Liver (tissue), 9 donors: ENCODE results near the gene URAD. TPM values are rescaled to one million over a fixed set of nuclear protein-coding genes. Genes with fewer than 3 reads are reported as not detected.

Experiments used
- DNase-seq: peaks from one replicate; pipeline ENCODE4 v3.0.0-alpha.2; 2017; ENCODE audit warnings: low spot score
- H3K27ac ChIP-seq, 2 donors: one replicate each; pipeline ENCODE4 v1.7.0; 2013; ENCODE audit warnings: inconsistent platforms in 2 of 2, low read length in 2 of 2, control low read depth in 1 of 2, low read depth in 1 of 2, mild to moderate bottlenecking in 1 of 2
- H3K27me3 ChIP-seq, 4 donors: one replicate each; pipeline versions ENCODE4 v1.6.1 to v1.7.0; 2013; ENCODE audit warnings: low read length in 3 of 4, inconsistent platforms in 1 of 4, mild to moderate bottlenecking in 1 of 4, moderate library complexity in 1 of 4; ENCODE audit not compliant: control insufficient read depth in 4 of 4, insufficient read depth in 4 of 4
- H3K36me3 ChIP-seq, 4 donors: one replicate each; pipeline versions ENCODE4 v1.6.1 to v1.7.0; 2013; ENCODE audit warnings: low read length in 3 of 4, mild to moderate bottlenecking in 3 of 4, low read depth in 1 of 4, moderate library complexity in 1 of 4; ENCODE audit not compliant: control insufficient read depth in 4 of 4, insufficient read depth in 3 of 4
- H3K4me1 ChIP-seq, 4 donors: one replicate each; pipeline versions ENCODE4 v1.6.1 to v1.7.0; 2013; ENCODE audit warnings: low read length in 3 of 4, mild to moderate bottlenecking in 3 of 4, moderate library complexity in 1 of 4; ENCODE audit not compliant: control insufficient read depth in 4 of 4, insufficient read depth in 4 of 4
- H3K4me3 ChIP-seq, 3 donors: one replicate each; pipeline versions ENCODE4 v1.6.1 to v1.7.0; 2013; ENCODE audit warnings: low read length in 3 of 3, control low read depth in 1 of 3, low read depth in 1 of 3, mild to moderate bottlenecking in 1 of 3
- H3K9ac ChIP-seq, 2 donors: one replicate each; pipeline ENCODE4 v1.7.0; 2013; ENCODE audit warnings: low read length in 2 of 2, mild to moderate bottlenecking in 2 of 2, moderate library complexity in 2 of 2, control low read depth in 1 of 2, low read depth in 1 of 2
- H3K9me3 ChIP-seq, 4 donors: one replicate each; pipeline versions ENCODE4 v1.6.1 to v1.7.0; 2013; ENCODE audit warnings: low read length in 3 of 4; ENCODE audit not compliant: control insufficient read depth in 4 of 4
- CTCF ChIP-seq: fragments of 150-350 bp; IDR thresholded peaks from 2 replicates; pipeline ENCODE4 v1.5.1; 2017; ENCODE audit warnings: improper control_type of control experiment, low read depth, low read length; ENCODE audit not compliant: missing input control
- EGR1 ChIP-seq, 2 donors: IDR thresholded peaks; 2 replicates each; pipeline ENCODE4 v1.6.1; 2016 to 2018; ENCODE audit warnings: antibody characterized with exemption in 2 of 2, low read depth in 2 of 2
- FOXA1 ChIP-seq: IDR thresholded peaks from 2 replicates; pipeline ENCODE4 v1.6.1; 2016; ENCODE audit warnings: antibody characterized with exemption
- FOXA2 ChIP-seq: IDR thresholded peaks from 2 replicates; pipeline ENCODE4 v1.6.1; 2016; ENCODE audit warnings: antibody characterized with exemption
- GABPA ChIP-seq, 2 donors: IDR thresholded peaks in 1 of 2; conservative IDR thresholded peaks in 1 of 2; 2 replicates each; pipeline ENCODE4 v1.6.1; 2016; ENCODE audit warnings: antibody characterized with exemption in 2 of 2, mild to moderate bottlenecking in 1 of 2, moderate library complexity in 1 of 2
- HNF4A ChIP-seq, 2 donors: conservative IDR thresholded peaks; 2 replicates each; pipeline ENCODE4 v1.6.1; 2016; ENCODE audit warnings: antibody characterized with exemption in 2 of 2, mild to moderate bottlenecking in 2 of 2
- HNF4G ChIP-seq: IDR thresholded peaks from 2 replicates; pipeline ENCODE4 v1.6.1; 2016; ENCODE audit warnings: antibody characterized with exemption
- JUND ChIP-seq, 2 donors: IDR thresholded peaks; 2 replicates each; pipeline ENCODE4 v1.6.1; 2016; ENCODE audit warnings: antibody characterized with exemption in 2 of 2
- NR2F2 ChIP-seq: IDR thresholded peaks from 2 replicates; pipeline ENCODE4 v1.6.1; 2016; ENCODE audit warnings: antibody characterized with exemption
- RAD21 ChIP-seq, 2 donors: IDR thresholded peaks; 2 replicates each; pipeline ENCODE4 v1.6.1; 2016; ENCODE audit warnings: antibody characterized with exemption in 2 of 2, mild to moderate bottlenecking in 2 of 2
- RXRA ChIP-seq, 2 donors: IDR thresholded peaks; 2 replicates each; pipeline ENCODE4 v1.6.1; 2017 to 2018; ENCODE audit warnings: antibody characterized with exemption in 2 of 2, mild to moderate bottlenecking in 1 of 2
- TAF1 ChIP-seq: conservative IDR thresholded peaks from 2 replicates; pipeline ENCODE4 v1.6.1; 2016; ENCODE audit warnings: antibody characterized with exemption, mild to moderate bottlenecking
- YY1 ChIP-seq: IDR thresholded peaks from 2 replicates; pipeline ENCODE4 v1.6.1; 2016; ENCODE audit warnings: antibody characterized with exemption, mild to moderate bottlenecking
- WGBS: extraction: QIAGEN DNeasy Blood & Tissue Kit; methylation state at CpG from one replicate; pipeline ENCODE4 v1.1.7; 2013; 5-methylcytosine and 5-hydroxymethylcytosine counted together
- polyA plus RNA-seq, 2 donors: library from polyadenylated mRNA; stranded (reverse) in 1 of 2; unstranded in 1 of 2; fragments of 200-250 nt in 1 of 2; fragments of >200 nt in 1 of 2; fragmentation: Nextera tagmentation in 1 of 2; extraction: Ambion mirVana in 1 of 2; gene quantifications; one replicate each; pipeline versions ENCODE4 v1.2.1 to v1.2.3, GENCODE V29; 2013 to 2015
- total RNA-seq, 2 donors: library from RNA; depleted of rRNA; stranded (reverse); fragments of >200 nt; gene quantifications; one replicate each; pipeline ENCODE4 v1.2.3, GENCODE V29; 2014
- TF ChIP-seq, protein P1 (sequence below): IDR thresholded peaks from 2 replicates; pipeline ENCODE4 v1.6.1; 2016; ENCODE audit warnings: antibody characterized with exemption
- TF ChIP-seq, protein P2 (sequence below): IDR thresholded peaks from 2 replicates; pipeline ENCODE4 v1.6.1; 2016; ENCODE audit warnings: antibody characterized with exemption
- donor health status: healthy.
- donor health status: healthy.
- donor health status: healthy.
- donor health status: healthy.
- donor health status: healthy.

Gene URAD
- total and polyA plus RNA-seq, 4 donors, result not detected

- 16% methylated on average over 7 of the region's 7 CpGs for WGBS
- no peak overlapping the region for H3K27ac ChIP-seq
- TF ChIP-seq FOXA1, result no peak
- no peak for TF ChIP-seq EGR1 (IDR thresholded peaks at IDR 0.05; ENCODE audit: low read depth in 2 of 2)
- TF ChIP-seq CTCF, result no peak
- TF ChIP-seq HNF4A (conservative IDR thresholded peaks at IDR 0.05), result no peak
- no peak for TF ChIP-seq RAD21 (IDR thresholded peaks at IDR 0.05)
- no peak for TF ChIP-seq YY1
- TF ChIP-seq JUND (IDR thresholded peaks at IDR 0.05), result no peak
- TF ChIP-seq HNF4G, result no peak
- TF ChIP-seq, protein P1, sequence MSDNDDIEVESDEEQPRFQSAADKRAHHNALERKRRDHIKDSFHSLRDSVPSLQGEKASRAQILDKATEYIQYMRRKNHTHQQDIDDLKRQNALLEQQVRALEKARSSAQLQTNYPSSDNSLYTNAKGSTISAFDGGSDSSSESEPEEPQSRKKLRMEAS, result no peak
- no peak for TF ChIP-seq GABPA (IDR thresholded peaks at IDR 0.05 in 1 of 2, conservative IDR thresholded peaks at IDR 0.05 in 1 of 2)
- TF ChIP-seq NR2F2, result no peak
- no peak for TF ChIP-seq RXRA (IDR thresholded peaks at IDR 0.05)
- no peak for TF ChIP-seq TAF1
- no peak for TF ChIP-seq FOXA2
- TF ChIP-seq, protein P2, sequence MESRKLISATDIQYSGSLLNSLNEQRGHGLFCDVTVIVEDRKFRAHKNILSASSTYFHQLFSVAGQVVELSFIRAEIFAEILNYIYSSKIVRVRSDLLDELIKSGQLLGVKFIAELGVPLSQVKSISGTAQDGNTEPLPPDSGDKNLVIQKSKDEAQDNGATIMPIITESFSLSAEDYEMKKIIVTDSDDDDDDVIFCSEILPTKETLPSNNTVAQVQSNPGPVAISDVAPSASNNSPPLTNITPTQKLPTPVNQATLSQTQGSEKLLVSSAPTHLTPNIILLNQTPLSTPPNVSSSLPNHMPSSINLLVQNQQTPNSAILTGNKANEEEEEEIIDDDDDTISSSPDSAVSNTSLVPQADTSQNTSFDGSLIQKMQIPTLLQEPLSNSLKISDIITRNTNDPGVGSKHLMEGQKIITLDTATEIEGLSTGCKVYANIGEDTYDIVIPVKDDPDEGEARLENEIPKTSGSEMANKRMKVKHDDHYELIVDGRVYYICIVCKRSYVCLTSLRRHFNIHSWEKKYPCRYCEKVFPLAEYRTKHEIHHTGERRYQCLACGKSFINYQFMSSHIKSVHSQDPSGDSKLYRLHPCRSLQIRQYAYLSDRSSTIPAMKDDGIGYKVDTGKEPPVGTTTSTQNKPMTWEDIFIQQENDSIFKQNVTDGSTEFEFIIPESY, result no peak
- no peak for DNase-seq
- peaks cover 9 to 18% (median 11%) of the 10 kb centered on the region in 4 donors for H3K4me1 ChIP-seq
- no peak overlapping the region for H3K9ac ChIP-seq
- H3K4me3 ChIP-seq, result no peak overlapping the region
- H3K27me3 ChIP-seq, result peaks cover 9 to 40% (median 27%) of the 10 kb centered on the region in 4 donors
- H3K36me3 ChIP-seq, result no peaks in the 10 kb centered on the region
- no peaks in the 10 kb centered on the region for H3K9me3 ChIP-seq
Measured at GRCh38 chr13:27969866-27970229, 18.6 kb downstream of the URAD start.

DNA sequence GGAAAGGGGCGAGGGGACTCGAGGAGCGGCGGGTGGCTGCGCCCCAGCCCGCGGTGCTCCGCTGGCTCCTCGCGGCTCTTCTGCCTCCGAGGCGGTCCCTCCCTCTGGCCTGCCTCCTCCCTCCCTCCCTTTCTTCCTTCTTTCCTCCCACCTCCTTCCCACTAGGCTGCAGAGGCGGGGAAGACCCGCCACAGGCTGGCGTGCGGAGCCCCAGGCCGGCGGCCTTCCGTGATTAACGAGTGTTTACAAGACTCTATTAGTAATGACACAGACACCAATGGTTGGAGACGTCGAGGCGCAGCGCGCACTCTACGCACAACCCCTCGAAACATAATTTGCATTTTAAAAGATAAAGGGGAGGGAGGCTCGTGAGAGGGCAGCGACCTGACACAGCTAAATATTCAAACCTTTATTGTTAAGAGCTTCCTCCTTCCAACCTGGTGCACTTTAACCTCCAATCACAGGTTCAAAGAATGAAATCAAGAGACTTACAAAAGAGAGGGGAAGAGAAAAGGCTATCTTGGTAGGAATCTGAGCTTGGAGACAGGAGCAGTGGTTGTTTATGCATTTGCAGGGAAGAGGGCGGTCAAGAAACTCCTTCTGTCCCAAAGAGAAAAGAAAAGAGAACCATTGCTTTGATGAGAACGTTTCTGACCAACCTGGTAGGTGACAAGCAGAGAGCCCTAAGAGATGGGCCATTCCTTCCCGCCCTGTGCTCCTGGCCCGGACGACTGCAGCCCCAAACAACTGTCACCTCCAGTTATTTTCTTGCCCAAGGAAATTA is 19.2 kb downstream of the URAD start, which contains the start of gene CDX2:
Gene CDX2, minus strand, starts transcription at position 234 of the 784 bp plus-strand sequence. CDS start 309 bp downstream, outside the sequence.
- no peak for DNase-seq
- H3K36me3 ChIP-seq, result no peaks in the 10 kb centered on the region
- peaks cover 9 to 18% (median 11%) of the 10 kb centered on the region in 4 donors for H3K4me1 ChIP-seq
- H3K27me3 ChIP-seq, result peaks cover 10 to 40% (median 27%) of the 10 kb centered on the region in 4 donors
- no peak for TF ChIP-seq CTCF
- 7% methylated on average over 34 of the region's 34 CpGs for WGBS
- no peak within 1 kb of the TSS for H3K27ac ChIP-seq
- peak within 1 kb of the TSS in 1 of 3 donors; percentile 24 for H3K4me3 ChIP-seq
- no peaks in the 10 kb centered on the region for H3K9me3 ChIP-seq
- H3K9ac ChIP-seq, result no peak within 1 kb of the TSS
